Bronchial epithelial cell (primary cell): ENCODE data around the gene C12orf54. TPM values are rescaled to one million over a fixed set of nuclear protein-coding genes. Genes with fewer than 3 reads are reported as not detected.
"Not testable (repeated sequence)": the region's sequence is repeated elsewhere in the genome, so short reads cannot be mapped to it uniquely, and the experiment has no call there.

Source experiments
- DNase-seq: peaks from one replicate; pipeline ENCODE4 v3.0.0-alpha.2; 2010; ENCODE audit warnings: low read depth
- FAIRE-seq: peaks from 2 replicates; lab custom pipeline; 2011; peaks lifted over from hg19 to GRCh38; lab: Jason Lieb, UNC
- H3K27me3 ChIP-seq: 2 replicates; pipeline ENCODE4 v1.5.1; 2011; ENCODE audit warnings: low read length; ENCODE audit not compliant: control insufficient read depth, insufficient read depth
- H3K36me3 ChIP-seq: 2 replicates; pipeline ENCODE4 v1.5.1; 2011; ENCODE audit warnings: low read length; ENCODE audit not compliant: control insufficient read depth, insufficient read depth
- H3K4me3 ChIP-seq: 2 replicates; pipeline ENCODE4 v1.5.1; 2011; ENCODE audit warnings: mild to moderate bottlenecking, low read depth, low read length, control low read depth
- CTCF ChIP-seq: IDR thresholded peaks from 2 replicates; pipeline ENCODE4 v1.5.1; 2011; ENCODE audit warnings: mild to moderate bottlenecking, moderate library complexity, low read length, control low read depth, inconsistent platforms; ENCODE audit not compliant: insufficient read depth, severe bottlenecking
- total RNA-seq: library from RNA; depleted of rRNA; stranded (reverse); fragments of >200 nt; gene quantifications from 2 replicates; pipeline ENCODE4 v1.2.1, GENCODE V29; 2014

The C12orf54 gene
- total RNA-seq, 1 donor from 2014 or later = 0.53 TPM

- Histone ChIP-seq H3K4me3 (no peak overlapping the region), H3K36me3 (no peaks in the 10 kb centered on the region), H3K27me3 (no peaks in the 10 kb centered on the region)
- FAIRE-seq (peak; percentile 66), DNase-seq (peak; percentile 99)
- TF ChIP-seq CTCF = no peak
These were observed 6.7 kb downstream of the C12orf54 start for GRCh38 chr12:48489012-48489411.

- H3K36me3 ChIP-seq, FAIRE-seq, H3K27me3 ChIP-seq: not testable (repeated sequence)
- H3K4me3 ChIP-seq = peak overlapping the region; percentile 14
- DNase-seq = peak; percentile 78
These were observed 7.2 kb downstream of the C12orf54 start for GRCh38 chr12:48489456-48489855.

GRCh38 chr12:48500281-48500680 is 18.0 kb downstream of the C12orf54 start:
- DNase-seq, H3K27me3 ChIP-seq, FAIRE-seq, H3K4me3 ChIP-seq, H3K36me3 ChIP-seq: not testable (repeated sequence)

- DNase-seq = not testable (repeated sequence)
These were observed 24.5 kb downstream of the C12orf54 start for GRCh38 chr12:48506836-48507235.

GRCh38 chr12:48508987-48509386 is 26.7 kb downstream of the C12orf54 start:
- no peak for DNase-seq
- no peak for TF ChIP-seq CTCF
- no peak for FAIRE-seq
- Histone ChIP-seq H3K27me3 (no peaks in the 10 kb centered on the region), H3K36me3 (no peaks in the 10 kb centered on the region), H3K4me3 (no peak overlapping the region)

More at GRCh38 chr12:48506836-48507235, 24.5 kb downstream of the C12orf54 start:
- not testable (repeated sequence) for H3K27me3 ChIP-seq, H3K36me3 ChIP-seq, H3K4me3 ChIP-seq, FAIRE-seq

- H3K36me3 ChIP-seq = no peaks in the 10 kb centered on the region
- DNase-seq (no peak), FAIRE-seq (no peak)
- no peaks in the 10 kb centered on the region for H3K27me3 ChIP-seq
- no peak overlapping the region for H3K4me3 ChIP-seq
- TF ChIP-seq CTCF = no peak
These were observed 27.8 kb downstream of the C12orf54 start for GRCh38 chr12:48510111-48510510.

GRCh38 chr12:48512855-48513254 is 30.6 kb downstream of the C12orf54 start:
- H3K36me3 ChIP-seq = no peaks in the 10 kb centered on the region
- no peaks in the 10 kb centered on the region for H3K27me3 ChIP-seq
- H3K4me3 ChIP-seq = no peak overlapping the region
- no peak for DNase-seq
- FAIRE-seq = no peak
- no peak for TF ChIP-seq CTCF
